ENCODE results near the gene TMTC1.

Gene TMTC1

GRCh38 chr12:29794862-29795261 lies 11.1 kb upstream of the TMTC1 start:
- H2AFZ ChIP-seq (ENCODE audit: low read depth, low read length), result no peak overlapping the region
- no peaks in the 10 kb centered on the region for H3K4me1 ChIP-seq (ENCODE audit: insufficient read depth, low read length)
- H3K4me3 ChIP-seq (ENCODE audit: low read length), result no peak overlapping the region
- no peaks in the 10 kb centered on the region for H3K36me3 ChIP-seq (ENCODE audit: insufficient read depth, low read length)
- no peaks in the 10 kb centered on the region for H3K9me3 ChIP-seq (ENCODE audit: low read length)
- no peaks in the 10 kb centered on the region for H3K27me3 ChIP-seq (ENCODE audit: insufficient read depth, low read length)

- Histone ChIP-seq H3K27me3 (ENCODE audit: insufficient read depth, low read length) (no peaks in the 10 kb centered on the region), H3K9me3 (ENCODE audit: low read length) (no peaks in the 10 kb centered on the region), H3K36me3 (ENCODE audit: insufficient read depth, low read length) (no peaks in the 10 kb centered on the region), H3K4me3 (ENCODE audit: low read length) (no peak overlapping the region), H3K4me1 (ENCODE audit: insufficient read depth, low read length) (no peaks in the 10 kb centered on the region), H2AFZ (ENCODE audit: low read depth, low read length) (no peak overlapping the region)
Measured at GRCh38 chr12:29792853-29793252, 9.1 kb upstream of the TMTC1 start.

GRCh38 chr12:29792132-29792531 lies 8.4 kb upstream of the TMTC1 start:
- no peaks in the 10 kb centered on the region for H3K4me1 ChIP-seq (ENCODE audit: insufficient read depth, low read length)
- H2AFZ ChIP-seq (ENCODE audit: low read depth, low read length), result no peak overlapping the region
- no peaks in the 10 kb centered on the region for H3K36me3 ChIP-seq (ENCODE audit: insufficient read depth, low read length)
- H3K9me3 ChIP-seq (ENCODE audit: low read length), result no peaks in the 10 kb centered on the region
- no peak overlapping the region for H3K4me3 ChIP-seq (ENCODE audit: low read length)
- no peaks in the 10 kb centered on the region for H3K27me3 ChIP-seq (ENCODE audit: insufficient read depth, low read length)

- no peaks in the 10 kb centered on the region for H3K27me3 ChIP-seq (ENCODE audit: insufficient read depth, low read length)
- peak overlapping the region; percentile 72 for H3K4me3 ChIP-seq (ENCODE audit: low read length)
- H2AFZ ChIP-seq (ENCODE audit: low read depth, low read length), result peak overlapping the region; percentile 99
- no peaks in the 10 kb centered on the region for H3K36me3 ChIP-seq (ENCODE audit: insufficient read depth, low read length)
- H3K4me1 ChIP-seq (ENCODE audit: insufficient read depth, low read length), result peaks cover 22% of the 10 kb centered on the region
- H3K9me3 ChIP-seq (ENCODE audit: low read length), result peaks cover 3% of the 10 kb centered on the region
Measured at GRCh38 chr12:29782871-29783772, 620 bp downstream of the TMTC1 start.

- peaks cover 22% of the 10 kb centered on the region for H3K4me1 ChIP-seq (ENCODE audit: insufficient read depth, low read length)
- H2AFZ ChIP-seq (ENCODE audit: low read depth, low read length), result peak overlapping the region; percentile 99
- H3K4me3 ChIP-seq (ENCODE audit: low read length), result peak overlapping the region; percentile 72
- H3K36me3 ChIP-seq (ENCODE audit: insufficient read depth, low read length), result no peaks in the 10 kb centered on the region
- H3K9me3 ChIP-seq (ENCODE audit: low read length), result peaks cover 3% of the 10 kb centered on the region
- no peaks in the 10 kb centered on the region for H3K27me3 ChIP-seq (ENCODE audit: insufficient read depth, low read length)
Measured at GRCh38 chr12:29782285-29782870, 1.4 kb downstream of the TMTC1 start.

GRCh38 chr12:29781705-29782266 lies 2.0 kb downstream of the TMTC1 start:
- Histone ChIP-seq H3K9me3 (ENCODE audit: low read length) (peaks cover 3% of the 10 kb centered on the region), H3K27me3 (ENCODE audit: insufficient read depth, low read length) (no peaks in the 10 kb centered on the region), H3K4me3 (ENCODE audit: low read length) (peak overlapping the region; percentile 72), H2AFZ (ENCODE audit: low read depth, low read length) (peak overlapping the region; percentile 99), H3K36me3 (ENCODE audit: insufficient read depth, low read length) (no peaks in the 10 kb centered on the region), H3K4me1 (ENCODE audit: insufficient read depth, low read length) (peaks cover 22% of the 10 kb centered on the region)

- H3K4me1 ChIP-seq (ENCODE audit: insufficient read depth, low read length), result peaks cover 22% of the 10 kb centered on the region
- H3K4me3 ChIP-seq (ENCODE audit: low read length), result no peak overlapping the region
- H3K9me3 ChIP-seq (ENCODE audit: low read length), result peaks cover 3% of the 10 kb centered on the region
- H2AFZ ChIP-seq (ENCODE audit: low read depth, low read length), result no peak overlapping the region
- H3K27me3 ChIP-seq (ENCODE audit: insufficient read depth, low read length), result no peaks in the 10 kb centered on the region
- no peaks in the 10 kb centered on the region for H3K36me3 ChIP-seq (ENCODE audit: insufficient read depth, low read length)
Measured at GRCh38 chr12:29781188-29781587, 2.6 kb downstream of the TMTC1 start.

GRCh38 chr12:29780084-29780483 lies 3.7 kb downstream of the TMTC1 start:
- Histone ChIP-seq H3K27me3 (ENCODE audit: insufficient read depth, low read length) (no peaks in the 10 kb centered on the region), H3K9me3 (ENCODE audit: low read length) (peaks cover 7% of the 10 kb centered on the region), H3K36me3 (ENCODE audit: insufficient read depth, low read length) (no peaks in the 10 kb centered on the region), H2AFZ (ENCODE audit: low read depth, low read length) (no peak overlapping the region), H3K4me3 (ENCODE audit: low read length) (no peak overlapping the region), H3K4me1 (ENCODE audit: insufficient read depth, low read length) (peaks cover 22% of the 10 kb centered on the region)

- Histone ChIP-seq H3K36me3 (ENCODE audit: insufficient read depth, low read length) (no peaks in the 10 kb centered on the region), H3K9me3 (ENCODE audit: low read length) (peaks cover 7% of the 10 kb centered on the region), H3K4me1 (ENCODE audit: insufficient read depth, low read length) (peaks cover 22% of the 10 kb centered on the region), H2AFZ (ENCODE audit: low read depth, low read length) (no peak overlapping the region), H3K27me3 (ENCODE audit: insufficient read depth, low read length) (no peaks in the 10 kb centered on the region), H3K4me3 (ENCODE audit: low read length) (no peak overlapping the region)
Measured at GRCh38 chr12:29778531-29778930, 5.2 kb downstream of the TMTC1 start.

GRCh38 chr12:29773076-29773475 lies 10.7 kb downstream of the TMTC1 start:
- no peaks in the 10 kb centered on the region for H3K36me3 ChIP-seq (ENCODE audit: insufficient read depth, low read length)
- peaks cover 4% of the 10 kb centered on the region for H3K9me3 ChIP-seq (ENCODE audit: low read length)
- H3K4me1 ChIP-seq (ENCODE audit: insufficient read depth, low read length), result no peaks in the 10 kb centered on the region
- H3K4me3 ChIP-seq (ENCODE audit: low read length), result no peak overlapping the region
- H3K27me3 ChIP-seq (ENCODE audit: insufficient read depth, low read length), result no peaks in the 10 kb centered on the region
- H2AFZ ChIP-seq (ENCODE audit: low read depth, low read length), result no peak overlapping the region

GRCh38 chr12:29771786-29772185 lies 12.0 kb downstream of the TMTC1 start:
- H2AFZ ChIP-seq (ENCODE audit: low read depth, low read length), result no peak overlapping the region
- H3K4me1 ChIP-seq (ENCODE audit: insufficient read depth, low read length), result no peaks in the 10 kb centered on the region
- H3K27me3 ChIP-seq (ENCODE audit: insufficient read depth, low read length), result no peaks in the 10 kb centered on the region
- peaks cover 4% of the 10 kb centered on the region for H3K9me3 ChIP-seq (ENCODE audit: low read length)
- no peak overlapping the region for H3K4me3 ChIP-seq (ENCODE audit: low read length)
- no peaks in the 10 kb centered on the region for H3K36me3 ChIP-seq (ENCODE audit: insufficient read depth, low read length)

GRCh38 chr12:29771165-29771564 lies 12.6 kb downstream of the TMTC1 start:
- Histone ChIP-seq H2AFZ (ENCODE audit: low read depth, low read length) (no peak overlapping the region), H3K9me3 (ENCODE audit: low read length) (peaks cover 4% of the 10 kb centered on the region), H3K36me3 (ENCODE audit: insufficient read depth, low read length) (no peaks in the 10 kb centered on the region), H3K4me3 (ENCODE audit: low read length) (no peak overlapping the region), H3K27me3 (ENCODE audit: insufficient read depth, low read length) (no peaks in the 10 kb centered on the region), H3K4me1 (ENCODE audit: insufficient read depth, low read length) (no peaks in the 10 kb centered on the region)

GRCh38 chr12:29769162-29769858 lies 14.4 kb downstream of the TMTC1 start:
- H3K36me3 ChIP-seq (ENCODE audit: insufficient read depth, low read length), result no peaks in the 10 kb centered on the region
- H2AFZ ChIP-seq (ENCODE audit: low read depth, low read length), result no peak overlapping the region
- H3K4me1 ChIP-seq (ENCODE audit: insufficient read depth, low read length), result no peaks in the 10 kb centered on the region
- H3K27me3 ChIP-seq (ENCODE audit: insufficient read depth, low read length), result no peaks in the 10 kb centered on the region
- no peak overlapping the region for H3K4me3 ChIP-seq (ENCODE audit: low read length)
- H3K9me3 ChIP-seq (ENCODE audit: low read length), result no peaks in the 10 kb centered on the region

Data from neuron (in vitro differentiated cells).